LNCaP clone FGC (cell line): ENCODE results near the gene ST7.

Source experiments
- DNase-seq: peaks from one replicate; pipeline ENCODE4 v3.0.0-alpha.2; 2011; ENCODE audit warnings: low read depth
- H3K4me3 ChIP-seq: 2 replicates; pipeline ENCODE4 v1.5.1; 2011; ENCODE audit warnings: mild to moderate bottlenecking, low read depth, low read length, control low read depth
- CTCF ChIP-seq: IDR thresholded peaks from 2 replicates; pipeline ENCODE4 v1.5.1; 2012; ENCODE audit warnings: mild to moderate bottlenecking; ENCODE audit not compliant: control insufficient read depth, insufficient read depth; ENCODE audit errors: extremely low read depth

The ST7 gene

GRCh38 chr7:117217106-117218035 is 264.1 kb downstream of the ST7 start:
- DNase-seq: no peak
- no peak overlapping the region for H3K4me3 ChIP-seq
- TF ChIP-seq CTCF: no peak

- no peak for DNase-seq
- no peak for TF ChIP-seq CTCF
- H3K4me3 ChIP-seq: no peak overlapping the region
Observed at GRCh38 chr7:117218700-117219099, 265.4 kb downstream of the ST7 start.

GRCh38 chr7:117219485-117219884 is 266.2 kb downstream of the ST7 start:
- no peak for DNase-seq
- no peak for TF ChIP-seq CTCF
- H3K4me3 ChIP-seq: no peak overlapping the region

GRCh38 chr7:117220836-117221235 is 267.5 kb downstream of the ST7 start:
- DNase-seq: no peak
- H3K4me3 ChIP-seq: no peak overlapping the region
- no peak for TF ChIP-seq CTCF

GRCh38 chr7:117225536-117225935 is 272.2 kb downstream of the ST7 start:
- DNase-seq: no peak
- no peak for TF ChIP-seq CTCF
- H3K4me3 ChIP-seq: no peak overlapping the region

GRCh38 chr7:117227091-117227490 is 273.8 kb downstream of the ST7 start:
- DNase-seq: no peak
- TF ChIP-seq CTCF: no peak
- no peak overlapping the region for H3K4me3 ChIP-seq

GRCh38 chr7:117229350-117229749 is 276.0 kb downstream of the ST7 start:
- no peak for TF ChIP-seq CTCF
- H3K4me3 ChIP-seq: no peak overlapping the region
- DNase-seq: no peak
